ENCODE results near the gene RNASE2. TPM values are rescaled to one million over a fixed set of nuclear protein-coding genes. Genes with fewer than 3 reads are reported as not detected.
"Not testable (repeated sequence)": the region's sequence is repeated elsewhere in the genome, so short reads cannot be mapped to it uniquely, and the experiment has no call there.

The RNASE2 gene
- total RNA-seq = not detected in 3 replicates

- not testable (repeated sequence) for H3K36me3 Mint-ChIP-seq; DNase-seq (ENCODE audit: low spot score in 2 of 2, unreplicated experiment in 2 of 2)
Measured at GRCh38 chr14:20954736-20955537, at the start of gene RNASE2. Gene RNASE2, plus strand, starts transcription at chr14:20955487. Its CDS starts 285 bp downstream, at chr14:20955772.

GRCh38 chr14:20905676-20906075 is 49.6 kb upstream of the RNASE2 start:
- TF ChIP-seq CTCF (IDR thresholded peaks at IDR 0.05; ENCODE audit: unreplicated experiment) = no peak
- H3K4me3 Mint-ChIP-seq = no peak overlapping the region
- no peaks in the 10 kb centered on the region for H3K9me3 Mint-ChIP-seq
- H3K4me1 Mint-ChIP-seq = no peaks in the 10 kb centered on the region
- H3K36me3 Mint-ChIP-seq = no peaks in the 10 kb centered on the region
- peaks cover 3% of the 10 kb centered on the region for H3K27me3 Mint-ChIP-seq (ENCODE audit: low read depth)
- H3K27ac Mint-ChIP-seq = no peak overlapping the region
- no peak for DNase-seq (ENCODE audit: low spot score in 2 of 2, unreplicated experiment in 2 of 2)

More at GRCh38 chr14:20954736-20955537, at the start of gene RNASE2:
- H3K4me1 Mint-ChIP-seq; H3K9me3 Mint-ChIP-seq; H3K4me3 Mint-ChIP-seq; H3K27me3 Mint-ChIP-seq (ENCODE audit: low read depth); H3K27ac Mint-ChIP-seq: not testable (repeated sequence)

- no peak for DNase-seq (ENCODE audit: low spot score in 2 of 2, unreplicated experiment in 2 of 2)
- TF ChIP-seq CTCF (IDR thresholded peaks at IDR 0.05; ENCODE audit: unreplicated experiment) = no peak
- H3K36me3 Mint-ChIP-seq = no peaks in the 10 kb centered on the region
- H3K27ac Mint-ChIP-seq = no peak overlapping the region
- H3K4me1 Mint-ChIP-seq = no peaks in the 10 kb centered on the region
- H3K27me3 Mint-ChIP-seq (ENCODE audit: low read depth) = peaks cover 3% of the 10 kb centered on the region
- peaks cover 4% of the 10 kb centered on the region for H3K9me3 Mint-ChIP-seq
- H3K4me3 Mint-ChIP-seq = no peak overlapping the region
Measured at GRCh38 chr14:20907214-20907613, 48.1 kb upstream of the RNASE2 start.

GRCh38 chr14:20910822-20911221 is 44.5 kb upstream of the RNASE2 start:
- not testable (repeated sequence) for H3K27ac Mint-ChIP-seq; H3K36me3 Mint-ChIP-seq; H3K27me3 Mint-ChIP-seq (ENCODE audit: low read depth); H3K9me3 Mint-ChIP-seq; DNase-seq (ENCODE audit: low spot score in 2 of 2, unreplicated experiment in 2 of 2); H3K4me1 Mint-ChIP-seq; H3K4me3 Mint-ChIP-seq

GRCh38 chr14:20919038-20919756 is 36.1 kb upstream of the RNASE2 start:
- H3K27me3 Mint-ChIP-seq (ENCODE audit: low read depth); H3K36me3 Mint-ChIP-seq; H3K27ac Mint-ChIP-seq; H3K9me3 Mint-ChIP-seq; H3K4me3 Mint-ChIP-seq; H3K4me1 Mint-ChIP-seq; DNase-seq (ENCODE audit: low spot score in 2 of 2, unreplicated experiment in 2 of 2): not testable (repeated sequence)

GRCh38 chr14:20923766-20924297 is 31.5 kb upstream of the RNASE2 start:
- not testable (repeated sequence) for DNase-seq (ENCODE audit: low spot score in 2 of 2, unreplicated experiment in 2 of 2); H3K36me3 Mint-ChIP-seq; H3K4me1 Mint-ChIP-seq; H3K4me3 Mint-ChIP-seq; H3K27ac Mint-ChIP-seq
- peaks cover 12% of the 10 kb centered on the region for H3K27me3 Mint-ChIP-seq (ENCODE audit: low read depth)
- peaks cover 12% of the 10 kb centered on the region for H3K9me3 Mint-ChIP-seq

GRCh38 chr14:20934148-20934762 is 21.0 kb upstream of the RNASE2 start:
- Mint-ChIP-seq H3K4me1 (no peaks in the 10 kb centered on the region), H3K27ac (no peak overlapping the region), H3K27me3 (ENCODE audit: low read depth) (peaks cover 11% of the 10 kb centered on the region), H3K9me3 (no peaks in the 10 kb centered on the region), H3K36me3 (peaks cover 2% of the 10 kb centered on the region), H3K4me3 (no peak overlapping the region)
- TF ChIP-seq CTCF (IDR thresholded peaks at IDR 0.05; ENCODE audit: unreplicated experiment) = peak; percentile 38
- peak in 1 of 2 experiments; percentile 39 for DNase-seq (ENCODE audit: low spot score in 2 of 2, unreplicated experiment in 2 of 2)
